Caco-2 (cell line): ENCODE data around the gene YY1. TPM values are rescaled to one million over a fixed set of nuclear protein-coding genes. Genes with fewer than 3 reads are reported as not detected.

Source experiments
- BruUV-seq: library from RNA; stranded (reverse); fragments of 400-500 nt; replicated peaks from 2 replicates; lab custom pipeline; 2021; lab: Mats Ljungman, UMichigan
- CTCF ChIA-PET: fragments of 300-600 bp; sonication (Branson Sonifier 250); formaldehyde crosslinking; loops from one replicate; lab custom pipeline; 2022; ENCODE audit warnings: antibody characterized with exemption; lab: Charles Lee
- POLR2A ChIA-PET: fragments of 300-600 bp; sonication (Branson Sonifier 250); formaldehyde crosslinking; loops from one replicate; lab custom pipeline; 2022; ENCODE audit warnings: antibody characterized with exemption; lab: Charles Lee
- DNase-seq, 2 experiments: peaks; one replicate each; pipeline versions ENCODE4 v3.0.0 to v3.0.0-alpha.2; 2020 to 2022
- H3K27me3 ChIP-seq: replicated peaks from 2 replicates; pipeline ENCODE4 v1.6.0; 2011; ENCODE audit warnings: low read length; ENCODE audit not compliant: control insufficient read depth, insufficient read depth
- H3K36me3 ChIP-seq: 2 replicates; pipeline ENCODE4 v1.5.1; 2011; ENCODE audit warnings: low read length; ENCODE audit not compliant: control insufficient read depth, insufficient read depth
- H3K4me1 ChIP-seq: fragments of 250-450 bp; sonication (Bioruptor Pico); 2 replicates; pipeline ENCODE4 v1.5.1; 2020; ENCODE audit warnings: mild to moderate bottlenecking
- H3K4me3 ChIP-seq: 2 replicates; pipeline ENCODE4 v1.5.1; 2011; ENCODE audit warnings: low read depth, mild to moderate bottlenecking, control low read depth, low read length
- H3K9me3 ChIP-seq: fragments of 250-450 bp; sonication (Bioruptor Pico); 2 replicates; pipeline ENCODE4 v1.5.1; 2020; ENCODE audit warnings: mild to moderate bottlenecking, moderate library complexity
- H3K27ac Mint-ChIP-seq: one replicate; pipeline ENCODE4 v1.8.0; 2022; ENCODE audit warnings: mixed read lengths; ENCODE audit not compliant: unreplicated experiment
- H3K27me3 Mint-ChIP-seq: one replicate; pipeline ENCODE4 v1.8.0; 2022; ENCODE audit warnings: mixed read lengths; ENCODE audit not compliant: insufficient read depth, unreplicated experiment
- H3K36me3 Mint-ChIP-seq: one replicate; pipeline ENCODE4 v1.8.0; 2022; ENCODE audit warnings: mild to moderate bottlenecking, mixed read lengths; ENCODE audit not compliant: insufficient read depth, unreplicated experiment
- H3K4me1 Mint-ChIP-seq: one replicate; pipeline ENCODE4 v1.8.0; 2022; ENCODE audit warnings: low read depth, mixed read lengths; ENCODE audit not compliant: unreplicated experiment
- H3K4me3 Mint-ChIP-seq: one replicate; pipeline ENCODE4 v1.8.0; 2022; ENCODE audit warnings: mild to moderate bottlenecking, moderate library complexity, mixed read lengths; ENCODE audit not compliant: unreplicated experiment
- H3K9me3 Mint-ChIP-seq: one replicate; pipeline ENCODE4 v1.8.0; 2022; ENCODE audit warnings: mixed read lengths; ENCODE audit not compliant: unreplicated experiment
- intact Hi-C: fragments of 100-400 bp; cut with micrococcal nuclease; formaldehyde crosslinking; loops from one replicate; pipeline ENCODE4 v1.10.0; 2022; ENCODE audit not compliant: unreplicated experiment
- total RNA-seq: library from RNA; stranded (reverse); gene quantifications from 2 replicates; pipeline ENCODE4 v1.2.3, GENCODE V29; 2022
- TF ChIP-seq, protein P1 (sequence below), 2 experiments: fragments of 200-600 bp in 1 of 2; IDR thresholded peaks; 1 replicate in 1 of 2; 2 replicates in 1 of 2; pipeline versions ENCODE4 v1.5.1 to v1.8.0; 2011 to 2022; ENCODE audit warnings: antibody characterized with exemption in 1 of 2, control low read depth in 1 of 2, inconsistent platforms in 1 of 2, low read depth in 1 of 2, low read length in 1 of 2, mild to moderate bottlenecking in 1 of 2, moderate library complexity in 1 of 2; ENCODE audit not compliant: insufficient read depth in 1 of 2, severe bottlenecking in 1 of 2, unreplicated experiment in 1 of 2

Gene YY1
- total RNA-seq, 1 experiment from 2014 or later, result 94.1 TPM

- H3K4me3 ChIP-seq, result no peak overlapping the region
- Mint-ChIP-seq H3K36me3 (no peaks in the 10 kb centered on the region), H3K4me1 (no peaks in the 10 kb centered on the region), H3K9me3 (no peaks in the 10 kb centered on the region), H3K27me3 (no peaks in the 10 kb centered on the region), H3K27ac (no peak overlapping the region), H3K4me3 (no peak overlapping the region)
- ChIA-PET CTCF (no interaction called here), POLR2A (interaction anchor here (0.6 kb wide), 1 partner anchor 28 kb away, joined by 3 read pairs; no protein-coding TSS in a partner anchor)
- TF ChIP-seq, protein P1, sequence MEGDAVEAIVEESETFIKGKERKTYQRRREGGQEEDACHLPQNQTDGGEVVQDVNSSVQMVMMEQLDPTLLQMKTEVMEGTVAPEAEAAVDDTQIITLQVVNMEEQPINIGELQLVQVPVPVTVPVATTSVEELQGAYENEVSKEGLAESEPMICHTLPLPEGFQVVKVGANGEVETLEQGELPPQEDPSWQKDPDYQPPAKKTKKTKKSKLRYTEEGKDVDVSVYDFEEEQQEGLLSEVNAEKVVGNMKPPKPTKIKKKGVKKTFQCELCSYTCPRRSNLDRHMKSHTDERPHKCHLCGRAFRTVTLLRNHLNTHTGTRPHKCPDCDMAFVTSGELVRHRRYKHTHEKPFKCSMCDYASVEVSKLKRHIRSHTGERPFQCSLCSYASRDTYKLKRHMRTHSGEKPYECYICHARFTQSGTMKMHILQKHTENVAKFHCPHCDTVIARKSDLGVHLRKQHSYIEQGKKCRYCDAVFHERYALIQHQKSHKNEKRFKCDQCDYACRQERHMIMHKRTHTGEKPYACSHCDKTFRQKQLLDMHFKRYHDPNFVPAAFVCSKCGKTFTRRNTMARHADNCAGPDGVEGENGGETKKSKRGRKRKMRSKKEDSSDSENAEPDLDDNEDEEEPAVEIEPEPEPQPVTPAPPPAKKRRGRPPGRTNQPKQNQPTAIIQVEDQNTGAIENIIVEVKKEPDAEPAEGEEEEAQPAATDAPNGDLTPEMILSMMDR (IDR thresholded peaks at IDR 0.05; ENCODE audit: insufficient read depth in 1 of 2, low read depth in 1 of 2, low read length in 1 of 2, severe bottlenecking in 1 of 2, unreplicated experiment in 1 of 2), result no peak
- H3K4me1 ChIP-seq, result no peaks in the 10 kb centered on the region
- BruUV-seq, result no TSS peak
- no peaks in the 10 kb centered on the region for H3K36me3 ChIP-seq
- no peak for DNase-seq
- no peaks in the 10 kb centered on the region for H3K9me3 ChIP-seq
- intact Hi-C loops, result no loop called here
- no peaks in the 10 kb centered on the region for H3K27me3 ChIP-seq
These were observed 74.7 kb downstream of the YY1 start for GRCh38 chr14:100313464-100314230.

DNA sequence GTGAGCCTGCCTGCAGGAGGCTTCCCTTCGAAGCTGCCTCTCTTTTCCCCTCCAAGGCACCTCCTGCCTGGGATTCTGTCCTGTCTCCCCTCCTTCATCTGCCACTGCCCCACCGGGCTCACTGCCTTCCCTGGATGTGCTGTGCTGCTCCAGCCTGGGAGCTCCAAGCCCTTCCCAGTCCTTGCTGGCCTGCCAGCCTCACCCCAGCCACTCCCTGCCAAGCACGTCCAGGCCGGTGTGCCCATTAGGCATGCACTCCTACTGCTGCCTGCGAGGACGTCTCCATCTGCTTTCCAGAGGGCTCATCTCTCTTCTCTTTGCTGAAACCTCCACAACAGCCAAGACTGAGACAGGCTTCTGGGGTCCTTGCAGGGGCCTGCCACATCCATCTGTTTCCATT lies 75.8 kb downstream of the YY1 start:
- intact Hi-C loops, result no loop called here
- no peak overlapping the region for H3K27ac Mint-ChIP-seq
- Histone ChIP-seq H3K27me3 (no peaks in the 10 kb centered on the region), H3K4me3 (no peak overlapping the region), H3K36me3 (no peaks in the 10 kb centered on the region), H3K4me1 (no peaks in the 10 kb centered on the region), H3K9me3 (no peaks in the 10 kb centered on the region)
- TF ChIP-seq, protein P1 (IDR thresholded peaks at IDR 0.05; ENCODE audit: insufficient read depth in 1 of 2, low read depth in 1 of 2, low read length in 1 of 2, severe bottlenecking in 1 of 2, unreplicated experiment in 1 of 2), result no peak
- H3K9me3 Mint-ChIP-seq, result no peaks in the 10 kb centered on the region
- H3K4me3 Mint-ChIP-seq, result no peak overlapping the region
- DNase-seq, result no peak
- H3K4me1 Mint-ChIP-seq, result no peaks in the 10 kb centered on the region
- ChIA-PET CTCF (no interaction called here), POLR2A (no interaction called here)
- no peaks in the 10 kb centered on the region for H3K36me3 Mint-ChIP-seq
- no peaks in the 10 kb centered on the region for H3K27me3 Mint-ChIP-seq
- no TSS peak for BruUV-seq

DNA sequence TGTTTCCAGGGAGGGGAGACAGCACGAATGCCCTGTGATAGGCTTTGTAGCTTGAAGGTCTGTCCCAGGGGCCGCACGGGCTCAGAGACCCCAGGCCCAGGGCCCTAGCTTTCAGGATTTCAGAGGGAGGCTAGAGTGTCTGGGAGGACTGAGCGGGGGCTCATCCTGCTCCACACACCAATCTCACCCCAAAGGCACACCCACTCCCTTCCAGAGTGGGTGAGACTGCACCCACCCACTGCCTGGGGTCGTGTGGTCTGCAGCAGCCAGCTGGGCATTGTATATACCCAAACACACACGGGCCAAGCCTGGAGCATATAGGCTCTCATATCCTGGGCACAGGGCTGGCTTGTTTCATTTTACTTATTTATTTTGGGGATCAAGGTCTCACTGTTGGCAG lies 78.4 kb downstream of the YY1 start:
- Mint-ChIP-seq H3K9me3 (no peaks in the 10 kb centered on the region), H3K4me1 (peaks cover 11% of the 10 kb centered on the region), H3K4me3 (no peak overlapping the region), H3K27me3 (no peaks in the 10 kb centered on the region), H3K27ac (no peak overlapping the region), H3K36me3 (no peaks in the 10 kb centered on the region)
- DNase-seq, result no peak
- H3K36me3 ChIP-seq, result no peaks in the 10 kb centered on the region
- H3K9me3 ChIP-seq, result no peaks in the 10 kb centered on the region
- POLR2A ChIA-PET, result no interaction called here
- H3K4me1 ChIP-seq, result no peaks in the 10 kb centered on the region
- CTCF ChIA-PET, result no interaction called here
- BruUV-seq, result no TSS peak
- intact Hi-C loops, result no loop called here
- no peaks in the 10 kb centered on the region for H3K27me3 ChIP-seq
- TF ChIP-seq, protein P1 (IDR thresholded peaks at IDR 0.05; ENCODE audit: insufficient read depth in 1 of 2, low read depth in 1 of 2, low read length in 1 of 2, severe bottlenecking in 1 of 2, unreplicated experiment in 1 of 2), result no peak
- no peak overlapping the region for H3K4me3 ChIP-seq
